Suprapubic skin (tissue), 3 donors: ENCODE measurements around the gene STRIT1.

Experiments used
- CTCF ChIP-seq, 2 donors: fragments of 200-600 bp in 1 of 2; fragments of 450-650 bp in 1 of 2; sonication (generic) in 1 of 2; IDR thresholded peaks; one replicate each; pipeline ENCODE4 v1.5.1; 2016 to 2019; ENCODE audit warnings: antibody characterized with exemption in 2 of 2, mild to moderate bottlenecking in 1 of 2, moderate library complexity in 1 of 2
- POLR2A ChIP-seq, 2 donors: fragments of 450-650 bp; IDR thresholded peaks; one replicate each; pipeline ENCODE4 v1.6.1; 2017; ENCODE audit warnings: antibody characterized with exemption in 2 of 2, mild to moderate bottlenecking in 2 of 2, moderate library complexity in 2 of 2

GRCh38 chr3:155331078-155331477, 37.6 kb upstream of the STRIT1 start:
- TF ChIP-seq CTCF (IDR thresholded peaks at IDR 0.05) (no peak), POLR2A (IDR thresholded peaks at IDR 0.05) (no peak)
